Measurements from ENCODE around the gene CCDC148.

Gene CCDC148

GRCh38 chr2:158405341-158405740 is 51.2 kb downstream of the CCDC148 start:
- Histone ChIP-seq H4K20me1 (ENCODE audit: control insufficient read depth, insufficient read depth, low read depth, low read length) (no peaks in the 10 kb centered on the region), H3K79me2 (ENCODE audit: control insufficient read depth, low read length) (no peaks in the 10 kb centered on the region), H3K4me1 (ENCODE audit: control insufficient read depth, low read length) (no peaks in the 10 kb centered on the region), H3K27ac (ENCODE audit: low read depth, low read length) (no peak overlapping the region), H3K4me3 (ENCODE audit: low read length) (no peak overlapping the region), H3K27me3 (ENCODE audit: control insufficient read depth, low read length) (no peaks in the 10 kb centered on the region), H3F3A (ENCODE audit: control insufficient read depth, insufficient read depth) (no peaks in the 10 kb centered on the region), H3K36me3 (ENCODE audit: control insufficient read depth, low read length) (no peaks in the 10 kb centered on the region), H3K9me3 (ENCODE audit: control insufficient read depth, insufficient read depth, low read length) (no peaks in the 10 kb centered on the region), H3K4me2 (ENCODE audit: low read length) (no peak overlapping the region), H3K9me2 (replicated peaks; ENCODE audit: control insufficient read depth, low read length) (no peaks in the 10 kb centered on the region)
- TF ChIP-seq EZH2phosphoT487 (IDR thresholded peaks at IDR 0.05; ENCODE audit: borderline replicate concordance, low read length) (no peak), CTCF (IDR thresholded peaks at IDR 0.05; ENCODE audit: low read depth, low read length, poor library complexity, severe bottlenecking) (no peak)

GRCh38 chr2:158403237-158403636 is 53.3 kb downstream of the CCDC148 start:
- no peaks in the 10 kb centered on the region for H3K4me1 ChIP-seq (ENCODE audit: control insufficient read depth, low read length)
- H3F3A ChIP-seq (ENCODE audit: control insufficient read depth, insufficient read depth): no peaks in the 10 kb centered on the region
- H3K9me2 ChIP-seq (replicated peaks; ENCODE audit: control insufficient read depth, low read length): no peaks in the 10 kb centered on the region
- H3K9me3 ChIP-seq (ENCODE audit: control insufficient read depth, insufficient read depth, low read length): no peaks in the 10 kb centered on the region
- H3K4me3 ChIP-seq (ENCODE audit: low read length): no peak overlapping the region
- no peaks in the 10 kb centered on the region for H3K79me2 ChIP-seq (ENCODE audit: control insufficient read depth, low read length)
- H4K20me1 ChIP-seq (ENCODE audit: control insufficient read depth, insufficient read depth, low read depth, low read length): no peaks in the 10 kb centered on the region
- H3K36me3 ChIP-seq (ENCODE audit: control insufficient read depth, low read length): no peaks in the 10 kb centered on the region
- no peak overlapping the region for H3K27ac ChIP-seq (ENCODE audit: low read depth, low read length)
- TF ChIP-seq EZH2phosphoT487 (IDR thresholded peaks at IDR 0.05; ENCODE audit: borderline replicate concordance, low read length) (no peak), CTCF (IDR thresholded peaks at IDR 0.05; ENCODE audit: low read depth, low read length, poor library complexity, severe bottlenecking) (no peak)
- no peak overlapping the region for H3K4me2 ChIP-seq (ENCODE audit: low read length)
- H3K27me3 ChIP-seq (ENCODE audit: control insufficient read depth, low read length): no peaks in the 10 kb centered on the region

GRCh38 chr2:158402665-158403064 is 53.9 kb downstream of the CCDC148 start:
- no peaks in the 10 kb centered on the region for H3K9me3 ChIP-seq (ENCODE audit: control insufficient read depth, insufficient read depth, low read length)
- H3K27ac ChIP-seq (ENCODE audit: low read depth, low read length): no peak overlapping the region
- H3K4me3 ChIP-seq (ENCODE audit: low read length): no peak overlapping the region
- no peaks in the 10 kb centered on the region for H3K27me3 ChIP-seq (ENCODE audit: control insufficient read depth, low read length)
- H3K79me2 ChIP-seq (ENCODE audit: control insufficient read depth, low read length): no peaks in the 10 kb centered on the region
- no peaks in the 10 kb centered on the region for H3K36me3 ChIP-seq (ENCODE audit: control insufficient read depth, low read length)
- H4K20me1 ChIP-seq (ENCODE audit: control insufficient read depth, insufficient read depth, low read depth, low read length): no peaks in the 10 kb centered on the region
- H3K4me1 ChIP-seq (ENCODE audit: control insufficient read depth, low read length): no peaks in the 10 kb centered on the region
- TF ChIP-seq EZH2phosphoT487 (IDR thresholded peaks at IDR 0.05; ENCODE audit: borderline replicate concordance, low read length) (no peak), CTCF (IDR thresholded peaks at IDR 0.05; ENCODE audit: low read depth, low read length, poor library complexity, severe bottlenecking) (no peak)
- no peaks in the 10 kb centered on the region for H3F3A ChIP-seq (ENCODE audit: control insufficient read depth, insufficient read depth)
- H3K4me2 ChIP-seq (ENCODE audit: low read length): no peak overlapping the region
- H3K9me2 ChIP-seq (replicated peaks; ENCODE audit: control insufficient read depth, low read length): no peaks in the 10 kb centered on the region

- no peaks in the 10 kb centered on the region for H4K20me1 ChIP-seq (ENCODE audit: control insufficient read depth, insufficient read depth, low read depth, low read length)
- no peak overlapping the region for H3K4me3 ChIP-seq (ENCODE audit: low read length)
- no peaks in the 10 kb centered on the region for H3K27me3 ChIP-seq (ENCODE audit: control insufficient read depth, low read length)
- no peaks in the 10 kb centered on the region for H3K4me1 ChIP-seq (ENCODE audit: control insufficient read depth, low read length)
- H3K9me2 ChIP-seq (replicated peaks; ENCODE audit: control insufficient read depth, low read length): no peaks in the 10 kb centered on the region
- H3K27ac ChIP-seq (ENCODE audit: low read depth, low read length): no peak overlapping the region
- no peak for TF ChIP-seq EZH2phosphoT487 (IDR thresholded peaks at IDR 0.05; ENCODE audit: borderline replicate concordance, low read length)
- TF ChIP-seq CTCF (IDR thresholded peaks at IDR 0.05; ENCODE audit: low read depth, low read length, poor library complexity, severe bottlenecking): no peak
- H3K36me3 ChIP-seq (ENCODE audit: control insufficient read depth, low read length): no peaks in the 10 kb centered on the region
- no peaks in the 10 kb centered on the region for H3K9me3 ChIP-seq (ENCODE audit: control insufficient read depth, insufficient read depth, low read length)
- no peaks in the 10 kb centered on the region for H3K79me2 ChIP-seq (ENCODE audit: control insufficient read depth, low read length)
- no peak overlapping the region for H3K4me2 ChIP-seq (ENCODE audit: low read length)
- H3F3A ChIP-seq (ENCODE audit: control insufficient read depth, insufficient read depth): no peaks in the 10 kb centered on the region
Observed at GRCh38 chr2:158395166-158395565, 61.4 kb downstream of the CCDC148 start.
